Tibial artery (tissue), 4 donors: ENCODE measurements around the gene PBRM1.
A peak's percentile ranks its signal among the peaks of the same experiment; 100 is the strongest.

ENCODE experiments used
- DNase-seq, 2 donors: peaks; one replicate each; pipeline ENCODE4 v3.0.0-alpha.2; 2019
- H3K27ac ChIP-seq, 2 donors: fragments of 200-600 bp; sonication (generic) in 1 of 2; 1 replicate in 1 of 2; 2 replicates in 1 of 2; pipeline ENCODE4 v1.5.1; 2018 to 2019; ENCODE audit warnings: mild to moderate bottlenecking in 1 of 2
- H3K27me3 ChIP-seq, 2 donors: fragments of 200-600 bp; sonication (generic) in 1 of 2; one replicate each; pipeline versions ENCODE4 v1.5.1 to v1.6.0; 2016 to 2019
- H3K36me3 ChIP-seq, 3 donors: fragments of 200-600 bp; sonication (generic) in 2 of 3; one replicate each; pipeline ENCODE4 v1.5.1; 2016 to 2019; ENCODE audit warnings: mild to moderate bottlenecking in 2 of 3
- H3K4me1 ChIP-seq, 4 donors: fragments of 200-600 bp; sonication (generic) in 2 of 4; 1 replicate in 3 of 4; 2 replicates in 1 of 4; pipeline ENCODE4 v1.5.1; 2016 to 2019
- H3K4me3 ChIP-seq, 2 donors: fragments of 200-600 bp; sonication (generic) in 1 of 2; 1 replicate in 1 of 2; 2 replicates in 1 of 2; pipeline ENCODE4 v1.5.1; 2018 to 2019; ENCODE audit warnings: mild to moderate bottlenecking in 2 of 2
- H3K9me3 ChIP-seq, 3 donors: fragments of 200-600 bp; sonication (generic) in 1 of 3; one replicate each; pipeline ENCODE4 v1.5.1; 2016 to 2019
- intact Hi-C: fragments of 100-400 bp; cut with DNase I; formaldehyde crosslinking; loops from one replicate; pipeline ENCODE4 v1.15.0; 2023; ENCODE audit warnings: low total_unique reads
- TF ChIP-seq, protein P1 (sequence below), 2 experiments: fragments of 200-600 bp in 1 of 2; fragments of 450-650 bp in 1 of 2; IDR thresholded peaks; one replicate each; pipeline ENCODE4 v1.5.1; 2017 to 2019; ENCODE audit warnings: antibody characterized with exemption in 2 of 2, mild to moderate bottlenecking in 1 of 2, moderate library complexity in 1 of 2

PBRM1 gene

GRCh38 chr3:52651592-52651991, 34.1 kb downstream of the PBRM1 start:
- H3K27me3 ChIP-seq, result no peaks in the 10 kb centered on the region
- DNase-seq, result no peak
- H3K9me3 ChIP-seq, result no peaks in the 10 kb centered on the region
- TF ChIP-seq, protein P1, sequence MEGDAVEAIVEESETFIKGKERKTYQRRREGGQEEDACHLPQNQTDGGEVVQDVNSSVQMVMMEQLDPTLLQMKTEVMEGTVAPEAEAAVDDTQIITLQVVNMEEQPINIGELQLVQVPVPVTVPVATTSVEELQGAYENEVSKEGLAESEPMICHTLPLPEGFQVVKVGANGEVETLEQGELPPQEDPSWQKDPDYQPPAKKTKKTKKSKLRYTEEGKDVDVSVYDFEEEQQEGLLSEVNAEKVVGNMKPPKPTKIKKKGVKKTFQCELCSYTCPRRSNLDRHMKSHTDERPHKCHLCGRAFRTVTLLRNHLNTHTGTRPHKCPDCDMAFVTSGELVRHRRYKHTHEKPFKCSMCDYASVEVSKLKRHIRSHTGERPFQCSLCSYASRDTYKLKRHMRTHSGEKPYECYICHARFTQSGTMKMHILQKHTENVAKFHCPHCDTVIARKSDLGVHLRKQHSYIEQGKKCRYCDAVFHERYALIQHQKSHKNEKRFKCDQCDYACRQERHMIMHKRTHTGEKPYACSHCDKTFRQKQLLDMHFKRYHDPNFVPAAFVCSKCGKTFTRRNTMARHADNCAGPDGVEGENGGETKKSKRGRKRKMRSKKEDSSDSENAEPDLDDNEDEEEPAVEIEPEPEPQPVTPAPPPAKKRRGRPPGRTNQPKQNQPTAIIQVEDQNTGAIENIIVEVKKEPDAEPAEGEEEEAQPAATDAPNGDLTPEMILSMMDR (IDR thresholded peaks at IDR 0.05), result no peak
- peaks cover 76 to 96% (median 89%) of the 10 kb centered on the region in 3 donors for H3K36me3 ChIP-seq
- intact Hi-C loops, result no loop called here
- H3K4me1 ChIP-seq, result no peaks in the 10 kb centered on the region
- no peak overlapping the region for H3K4me3 ChIP-seq
- no peak overlapping the region for H3K27ac ChIP-seq

DNA sequence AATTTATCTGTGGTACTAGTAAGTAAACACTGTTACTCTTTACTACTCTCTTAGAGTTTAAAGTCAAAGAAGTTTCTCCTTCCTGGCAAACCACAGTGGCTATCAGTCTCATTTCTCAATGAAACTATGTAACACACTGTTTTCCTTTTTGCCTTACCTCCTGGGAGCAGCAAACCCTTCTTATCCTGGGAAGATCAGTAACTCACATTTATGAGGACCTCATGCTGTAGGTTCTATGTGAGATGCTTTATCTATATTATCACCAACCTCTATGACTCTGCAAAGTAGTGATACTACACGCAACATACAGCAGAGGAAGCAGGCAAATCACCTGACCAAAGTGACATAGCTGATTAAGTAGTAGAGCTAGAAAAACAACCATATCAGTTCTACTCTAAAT, 35.3 kb downstream of the PBRM1 start:
- no peak overlapping the region for H3K27ac ChIP-seq
- H3K9me3 ChIP-seq, result no peaks in the 10 kb centered on the region
- peaks cover 64 to 91% (median 82%) of the 10 kb centered on the region in 3 donors for H3K36me3 ChIP-seq
- TF ChIP-seq, protein P1 (IDR thresholded peaks at IDR 0.05), result no peak
- no peaks in the 10 kb centered on the region for H3K27me3 ChIP-seq
- intact Hi-C loops, result no loop called here
- H3K4me3 ChIP-seq, result no peak overlapping the region
- DNase-seq, result no peak
- no peaks in the 10 kb centered on the region for H3K4me1 ChIP-seq

- DNase-seq, result no peak
- no peaks in the 10 kb centered on the region for H3K9me3 ChIP-seq
- no peaks in the 10 kb centered on the region for H3K27me3 ChIP-seq
- intact Hi-C loops, result no loop called here
- H3K4me3 ChIP-seq, result no peak overlapping the region
- H3K36me3 ChIP-seq, result peaks cover 67 to 91% (median 76%) of the 10 kb centered on the region in 3 donors
- H3K4me1 ChIP-seq, result no peaks in the 10 kb centered on the region
- TF ChIP-seq, protein P1 (IDR thresholded peaks at IDR 0.05), result no peak
- peak overlapping the region; percentile 9 to 23 for H3K27ac ChIP-seq
These were observed 36.1 kb downstream of the PBRM1 start for GRCh38 chr3:52649461-52650210.

DNA sequence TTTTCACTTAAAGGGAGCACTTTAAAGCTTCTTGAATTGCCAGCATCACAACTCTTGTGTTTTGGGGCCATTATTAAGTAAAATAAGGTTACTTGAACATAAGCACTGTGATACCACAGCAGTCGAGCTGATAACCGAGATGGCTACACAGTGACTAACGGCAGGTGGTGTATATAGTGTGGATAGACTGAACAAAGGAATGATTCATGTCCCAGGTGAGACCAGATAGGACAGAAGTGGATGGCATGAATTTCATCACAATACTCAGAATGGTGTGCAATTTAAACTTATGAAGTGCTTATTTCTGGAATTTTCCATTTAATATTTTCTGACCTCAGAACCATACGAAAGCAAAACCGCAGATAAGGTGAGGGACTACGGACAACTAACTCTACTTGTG, 40.2 kb downstream of the PBRM1 start:
- no peak overlapping the region for H3K4me3 ChIP-seq
- DNase-seq, result no peak
- peaks cover 65 to 91% (median 77%) of the 10 kb centered on the region in 3 donors for H3K36me3 ChIP-seq
- no peaks in the 10 kb centered on the region for H3K4me1 ChIP-seq
- no peaks in the 10 kb centered on the region for H3K27me3 ChIP-seq
- H3K9me3 ChIP-seq, result no peaks in the 10 kb centered on the region
- no peak overlapping the region for H3K27ac ChIP-seq
- TF ChIP-seq, protein P1 (IDR thresholded peaks at IDR 0.05), result no peak
- intact Hi-C loops, result no loop called here

DNA sequence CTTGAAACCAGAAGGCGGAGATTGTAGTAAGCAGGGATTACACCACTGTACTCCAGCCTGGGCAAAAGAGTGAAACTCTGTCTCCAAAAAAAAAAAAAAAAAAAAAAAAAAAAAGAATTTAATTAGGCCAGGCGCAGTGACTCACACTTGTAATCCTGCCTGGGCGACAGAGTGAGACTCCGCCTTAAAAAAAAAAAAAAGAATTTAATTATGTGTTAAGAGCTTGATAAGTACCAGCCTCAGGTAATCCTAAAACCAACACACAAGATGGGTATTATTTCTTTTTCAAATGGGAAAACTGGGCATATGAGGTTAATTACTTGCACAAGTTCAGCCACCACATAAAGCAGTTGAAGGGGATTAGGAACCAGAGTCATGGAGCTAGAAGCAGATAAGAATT, 49.0 kb downstream of the PBRM1 start:
- no peak for DNase-seq
- H3K27ac ChIP-seq, result no peak overlapping the region

More for the DNA sequence above, 49.0 kb downstream of the PBRM1 start:
- Histone ChIP-seq H3K27me3 (no peaks in the 10 kb centered on the region), H3K4me3 (no peak overlapping the region), H3K36me3 (peaks cover 67 to 90% (median 71%) of the 10 kb centered on the region in 3 donors), H3K9me3 (no peaks in the 10 kb centered on the region), H3K4me1 (no peaks in the 10 kb centered on the region)
- TF ChIP-seq, protein P1 (IDR thresholded peaks at IDR 0.05), result no peak
- intact Hi-C loops, result no loop called here
